Endothelial cell of umbilical vein (primary cell): ENCODE measurements around the gene RABEP1. TPM values are rescaled to one million over a fixed set of nuclear protein-coding genes. Genes with fewer than 3 reads are reported as not detected.

ENCODE experiments used
- BruUV-seq: library from RNA; stranded (reverse); fragments of 400-500 nt; replicated peaks from 2 replicates; lab custom pipeline; 2021; lab: Mats Ljungman, UMichigan
- CTCF ChIA-PET: fragments of 300-600, 350-600 bp; sonication (Branson Sonifier 250); formaldehyde crosslinking; loops from one replicate; lab custom pipeline; 2021; ENCODE audit warnings: antibody characterized with exemption, inconsistent platforms; lab: Charles Lee
- POLR2A ChIA-PET: fragments of 300-600, 350-600 bp; sonication (Branson Sonifier 250); formaldehyde crosslinking; loops from one replicate; lab custom pipeline; 2021; ENCODE audit warnings: antibody characterized with exemption, inconsistent platforms; lab: Charles Lee
- DNase-seq: peaks from one replicate; pipeline ENCODE4 v3.0.0-alpha.2; 2011; ENCODE audit warnings: low read depth, low spot score
- FAIRE-seq: peaks from 2 replicates; lab custom pipeline; 2011; peaks lifted over from hg19 to GRCh38; lab: Jason Lieb, UNC
- H2AFZ ChIP-seq: 2 replicates; pipeline ENCODE4 v1.6.0; 2012; ENCODE audit warnings: low read depth, low read length, control low read depth, inconsistent platforms
- H3K27ac ChIP-seq: 2 replicates; pipeline ENCODE4 v1.5.1; 2011; ENCODE audit warnings: low read depth, mild to moderate bottlenecking, control low read depth, low read length, moderate library complexity; ENCODE audit not compliant: insufficient read depth
- H3K27me3 ChIP-seq, 2 experiments: 2 replicates each; pipeline versions ENCODE4 v1.6.0 to v1.6.1; 2011; ENCODE audit warnings: low read length in 2 of 2, mixed read lengths in 1 of 2; ENCODE audit not compliant: control insufficient read depth in 2 of 2, insufficient read depth in 2 of 2
- H3K36me3 ChIP-seq, 2 experiments: 2 replicates in 1 of 2; 3 replicates in 1 of 2; pipeline ENCODE4 v1.5.1; 2011; ENCODE audit warnings: low read length in 2 of 2, mild to moderate bottlenecking in 1 of 2, moderate library complexity in 1 of 2; ENCODE audit not compliant: control insufficient read depth in 2 of 2, insufficient read depth in 2 of 2; ENCODE audit errors: extremely low read depth in 1 of 2
- H3K4me1 ChIP-seq: 3 replicates; pipeline ENCODE4 v1.5.1; 2011; ENCODE audit warnings: mild to moderate bottlenecking, low read length; ENCODE audit not compliant: control insufficient read depth, insufficient read depth; ENCODE audit errors: extremely low read depth
- H3K4me2 ChIP-seq: 2 replicates; pipeline ENCODE4 v1.6.1; 2011; ENCODE audit warnings: low read length, control low read depth, mixed read lengths; ENCODE audit not compliant: insufficient read depth
- H3K4me3 ChIP-seq, 3 experiments: fragments of 200-600 bp in 1 of 3; sonication (generic), shearing (Covaris generic) in 1 of 3; replicated peaks in 1 of 3; 2 replicates each; pipeline ENCODE4 v1.5.1; 2011 to 2016; ENCODE audit warnings: control low read depth in 3 of 3, low read length in 3 of 3, mild to moderate bottlenecking in 2 of 3, inconsistent platforms in 1 of 3, low read depth in 1 of 3, moderate library complexity in 1 of 3; ENCODE audit not compliant: insufficient read depth in 1 of 3
- H3K79me2 ChIP-seq: 2 replicates; pipeline ENCODE4 v1.6.0; 2012; ENCODE audit warnings: low read length, inconsistent platforms; ENCODE audit not compliant: control insufficient read depth, insufficient read depth
- H3K9ac ChIP-seq: replicated peaks from 2 replicates; pipeline ENCODE3; 2011; ENCODE audit warnings: low read length, control low read depth; ENCODE audit not compliant: insufficient read depth; ENCODE audit errors: extremely low read depth
- H3K9me1 ChIP-seq: replicated peaks from 3 replicates; pipeline ENCODE4 v1.6.0; 2011; ENCODE audit warnings: mild to moderate bottlenecking, low read length; ENCODE audit not compliant: control insufficient read depth, insufficient read depth; ENCODE audit errors: extremely low read depth
- H3K9me3 ChIP-seq: replicated peaks from 2 replicates; pipeline ENCODE4 v1.5.1; 2012; ENCODE audit warnings: low read length, inconsistent platforms; ENCODE audit not compliant: control insufficient read depth, insufficient read depth
- H4K20me1 ChIP-seq: replicated peaks from 2 replicates; pipeline ENCODE3; 2011; ENCODE audit warnings: mild to moderate bottlenecking, low read length; ENCODE audit not compliant: control insufficient read depth, insufficient read depth; ENCODE audit errors: extremely low read depth
- GATA2 ChIP-seq: IDR thresholded peaks from 2 replicates; pipeline ENCODE4 v1.7.0; 2011; ENCODE audit warnings: low read depth, mild to moderate bottlenecking, moderate library complexity, mixed read lengths, low read length; ENCODE audit not compliant: insufficient read length, insufficient read depth
- JUN ChIP-seq: IDR thresholded peaks from 2 replicates; pipeline ENCODE4 v1.6.1; 2011; ENCODE audit warnings: borderline replicate concordance, low read depth; ENCODE audit not compliant: insufficient read length, insufficient read depth
- MYC ChIP-seq: IDR thresholded peaks from one replicate; pipeline ENCODE4 v1.6.1; 2011; ENCODE audit warnings: mild to moderate bottlenecking, low read depth, low read length
- POLR2A ChIP-seq: IDR thresholded peaks from 2 replicates; pipeline ENCODE4 v1.6.1; 2012; ENCODE audit warnings: low read depth, mild to moderate bottlenecking, control low read depth, low read length
- POLR2AphosphoS5 ChIP-seq: IDR thresholded peaks from 2 replicates; pipeline ENCODE4 v1.6.1; 2012; ENCODE audit warnings: low read depth, mild to moderate bottlenecking, control low read depth, low read length, moderate library complexity; ENCODE audit not compliant: insufficient read depth
- dilution Hi-C: fragments of 300-500 bp; cut with MboI; formaldehyde crosslinking; loops from one replicate; pipeline ENCODE4 v1.15.0; 2019; ENCODE audit warnings: low sequenced_read_pairs; ENCODE audit not compliant: extremely low pct_ligation_motif_present
- intact Hi-C: fragments of 100-400 bp; cut with micrococcal nuclease; formaldehyde crosslinking; loops from one replicate; pipeline ENCODE4 v1.10.0; 2022
- polyA plus RNA-seq, 4 experiments: library from polyadenylated mRNA; depleted of rRNA in 3 of 4; stranded (reverse) in 3 of 4; unstranded in 1 of 4; fragments of >200 nt; gene quantifications; 2 replicates each; pipeline versions ENCODE4 v1.2.1 to v1.2.3, GENCODE V29; 2011 to 2012; ENCODE audit warnings: missing spikeins in 1 of 4
- total RNA-seq: library from RNA; stranded (reverse); gene quantifications from 2 replicates; pipeline ENCODE4 v1.2.3, GENCODE V29; 2021

RABEP1 gene
- total and polyA plus RNA-seq, 2 donors (not counting 3 experiments of a cell fraction or from before 2014, with no cell fraction given), result 10.1 to 54.8 TPM

GRCh38 chr17:5362162-5362811 lies 80.2 kb downstream of the RABEP1 start:
- Histone ChIP-seq H3K36me3 (peaks cover 15 to 18% of the 10 kb centered on the region in 2 experiments), H3K9ac (no peak overlapping the region), H3K79me2 (peaks cover 2% of the 10 kb centered on the region), H3K4me2 (no peak overlapping the region), H3K9me3 (no peaks in the 10 kb centered on the region), H3K4me3 (no peak overlapping the region), H3K27me3 (no peaks in the 10 kb centered on the region), H4K20me1 (no peaks in the 10 kb centered on the region), H3K9me1 (no peaks in the 10 kb centered on the region), H3K4me1 (no peaks in the 10 kb centered on the region), H3K27ac (no peak overlapping the region), H2AFZ (no peak overlapping the region)
- intact Hi-C loops, result loop anchor here (10.0 kb wide), 1 partner anchor 117 kb away; no protein-coding TSS in a partner anchor
- dilution Hi-C loops, result no loop called here
- BruUV-seq, result no TSS peak
- POLR2A ChIA-PET, result interaction anchor here (0.6 kb wide), 1 partner anchor 56 kb away, joined by 4 read pairs; no protein-coding TSS in a partner anchor
- DNase-seq, result no peak
- CTCF ChIA-PET, result no interaction called here
- no peak for TF ChIP-seq MYC
- no peak for TF ChIP-seq JUN
- TF ChIP-seq POLR2A, result no peak
- TF ChIP-seq POLR2AphosphoS5, result no peak
- no peak for TF ChIP-seq GATA2
- FAIRE-seq, result no peak

GRCh38 chr17:5364156-5364555 lies 82.1 kb downstream of the RABEP1 start:
- peaks cover 15 to 16% of the 10 kb centered on the region in 2 experiments for H3K36me3 ChIP-seq
- H2AFZ ChIP-seq, result no peak overlapping the region
- H3K4me2 ChIP-seq, result no peak overlapping the region
- H4K20me1 ChIP-seq, result no peaks in the 10 kb centered on the region
- H3K9ac ChIP-seq, result no peak overlapping the region
- TF ChIP-seq GATA2 (no peak), POLR2A (no peak)
- H3K27ac ChIP-seq, result no peak overlapping the region
- intact Hi-C loops, result loop anchor here (10.0 kb wide), 1 partner anchor 119 kb away; no protein-coding TSS in a partner anchor
- DNase-seq (no peak), FAIRE-seq (no peak)
- H3K4me1 ChIP-seq, result no peaks in the 10 kb centered on the region
- ChIA-PET CTCF (no interaction called here), POLR2A (interaction anchor here (0.7 kb wide), 1 partner anchor 34 kb away, joined by 4 read pairs; no protein-coding TSS in a partner anchor)
- peaks cover 2% of the 10 kb centered on the region for H3K79me2 ChIP-seq
- BruUV-seq, result no TSS peak
- no peaks in the 10 kb centered on the region for H3K27me3 ChIP-seq
- H3K9me1 ChIP-seq, result no peaks in the 10 kb centered on the region
- H3K4me3 ChIP-seq, result no peak overlapping the region
- no peaks in the 10 kb centered on the region for H3K9me3 ChIP-seq
- dilution Hi-C loops, result no loop called here
